Kidney capillary endothelial cell (primary cell): Measurements from ENCODE around the gene MTFR2.
A peak's percentile ranks its signal among the peaks of the same experiment; 100 is the strongest.

Experiments
- DNase-seq: peaks from one replicate; pipeline ENCODE4 v3.0.0-alpha.2; 2018; ENCODE audit warnings: low spot score

Gene MTFR2

GRCh38 chr6:136249811-136250685 is at the start of gene MTFR2:
Gene MTFR2, minus strand, starts transcription at chr6:136250311. Its CDS starts 1,212 bp downstream, at chr6:136249099.
- peak; percentile 98 for DNase-seq

- no peak for DNase-seq
Measured at GRCh38 chr6:136294621-136295020, 44.5 kb upstream of the MTFR2 start.

GRCh38 chr6:136290410-136291010 is 40.4 kb upstream of the MTFR2 start:
- peak; percentile 79 for DNase-seq

GRCh38 chr6:136289579-136290409 is 39.7 kb upstream of the MTFR2 start, which contains the start of gene BCLAF1:
Gene BCLAF1, minus strand, starts transcription at chr6:136289846. Its CDS starts 9,980 bp downstream, at chr6:136279866.
- DNase-seq, result peak; percentile 98

- DNase-seq, result peak; percentile 82
Measured at GRCh38 chr6:136289327-136289578, 39.1 kb upstream of the MTFR2 start.

- peak; percentile 92 for DNase-seq
Measured at GRCh38 chr6:136288566-136289326, 38.6 kb upstream of the MTFR2 start.

GRCh38 chr6:136284909-136285308 is 34.8 kb upstream of the MTFR2 start:
- no peak for DNase-seq

GRCh38 chr6:136282906-136283305 is 32.8 kb upstream of the MTFR2 start:
- no peak for DNase-seq

- no peak for DNase-seq
Measured at GRCh38 chr6:136280032-136280609, 30.0 kb upstream of the MTFR2 start.

- DNase-seq, result no peak
Measured at GRCh38 chr6:136274062-136274461, 24.0 kb upstream of the MTFR2 start.

GRCh38 chr6:136265101-136265500 is 15.0 kb upstream of the MTFR2 start:
- no peak for DNase-seq

GRCh38 chr6:136262940-136263339 is 12.8 kb upstream of the MTFR2 start:
- DNase-seq, result no peak

- no peak for DNase-seq
Measured at GRCh38 chr6:136254851-136255466, 4.8 kb upstream of the MTFR2 start.

GRCh38 chr6:136253734-136254133 is 3.6 kb upstream of the MTFR2 start:
- no peak for DNase-seq

- no peak for DNase-seq
Measured at GRCh38 chr6:136252441-136252840, 2.3 kb upstream of the MTFR2 start.

GRCh38 chr6:136251394-136251793 is 1.3 kb upstream of the MTFR2 start:
- no peak for DNase-seq

GRCh38 chr6:136250686-136251008 is 536 bp upstream of the MTFR2 start:
- no peak for DNase-seq

- DNase-seq, result no peak
Measured at GRCh38 chr6:136249336-136249735, 775 bp downstream of the MTFR2 start.

GRCh38 chr6:136244061-136244616 is 6.0 kb downstream of the MTFR2 start:
- DNase-seq, result no peak

- no peak for DNase-seq
Measured at GRCh38 chr6:136236466-136237293, 13.4 kb downstream of the MTFR2 start.
